MM.1S (cell line): ENCODE data around the gene PHLPP2.
"Not testable (repeated sequence)": the region's sequence is repeated elsewhere in the genome, so short reads cannot be mapped to it uniquely, and the experiment has no call there.

Experiments used
- DNase-seq: peaks from one replicate; pipeline ENCODE4 v3.0.0-alpha.2; 2015
- H2AFZ ChIP-seq: fragments of 300-600 bp; sonication (generic); 2 replicates; pipeline ENCODE4 v1.6.0; 2016; ENCODE audit warnings: antibody characterized with exemption, low read length
- H3F3A ChIP-seq: fragments of 300-600 bp; sonication (generic); 2 replicates; pipeline ENCODE4 v1.6.1; 2016; ENCODE audit warnings: mild to moderate bottlenecking, antibody characterized with exemption, low read length, moderate library complexity, mixed read lengths; ENCODE audit not compliant: insufficient read depth
- H3K27ac ChIP-seq: fragments of 300-600 bp; sonication (generic); 2 replicates; pipeline ENCODE4 v1.5.1; 2016; ENCODE audit warnings: mild to moderate bottlenecking, low read length
- H3K27me3 ChIP-seq: fragments of 300-600 bp; sonication (generic); replicated peaks from 2 replicates; pipeline ENCODE4 v1.6.0; 2016; ENCODE audit warnings: low read length; ENCODE audit not compliant: insufficient read depth
- H3K36me3 ChIP-seq: fragments of 300-600 bp; sonication (generic); replicated peaks from 2 replicates; pipeline ENCODE4 v1.6.1; 2016; ENCODE audit warnings: mild to moderate bottlenecking, low read length, mixed read lengths; ENCODE audit not compliant: insufficient read depth
- H3K4me1 ChIP-seq: fragments of 300-600 bp; sonication (generic); 2 replicates; pipeline ENCODE4 v1.6.1; 2016; ENCODE audit warnings: low read length, mixed read lengths
- H3K4me2 ChIP-seq: fragments of 300-600 bp; sonication (generic); 2 replicates; pipeline ENCODE4 v1.6.0; 2016; ENCODE audit warnings: low read depth, low read length
- H3K4me3 ChIP-seq: fragments of 300-600 bp; sonication (generic); 2 replicates; pipeline ENCODE4 v1.5.1; 2016; ENCODE audit warnings: low read length, mixed read lengths
- H3K79me2 ChIP-seq: fragments of 300-600 bp; sonication (generic); 2 replicates; pipeline ENCODE4 v1.6.1; 2016; ENCODE audit warnings: mixed run types, low read length, mixed read lengths
- H3K9ac ChIP-seq: fragments of 300-600 bp; sonication (generic); 2 replicates; pipeline ENCODE4 v1.6.1; 2016; ENCODE audit warnings: low read length, mixed read lengths
- H3K9me2 ChIP-seq: fragments of 300-600 bp; sonication (generic); replicated peaks from 2 replicates; pipeline ENCODE4 v1.6.1; 2016; ENCODE audit warnings: mild to moderate bottlenecking, low read length, mixed read lengths; ENCODE audit not compliant: insufficient read depth
- H3K9me3 ChIP-seq: fragments of 300-600 bp; sonication (generic); replicated peaks from 2 replicates; pipeline ENCODE4 v1.6.1; 2016; ENCODE audit warnings: mild to moderate bottlenecking, low read length, mixed read lengths; ENCODE audit not compliant: insufficient read depth
- H4K20me1 ChIP-seq: fragments of 300-600 bp; sonication (generic); 2 replicates; pipeline ENCODE4 v1.6.1; 2016; ENCODE audit warnings: mild to moderate bottlenecking, low read length, moderate library complexity, mixed read lengths; ENCODE audit not compliant: insufficient read depth
- CTCF ChIP-seq: fragments of 300-600 bp; sonication (generic); IDR thresholded peaks from 2 replicates; pipeline ENCODE4 v1.5.1; 2016; ENCODE audit warnings: antibody characterized with exemption, low read length, mixed read lengths
- EZH2 ChIP-seq: fragments of 300-600 bp; sonication (generic); optimal IDR thresholded peaks from 2 replicates; pipeline ENCODE3; 2017; ENCODE audit warnings: low read depth, mild to moderate bottlenecking, antibody characterized with exemption, low read length, mixed read lengths
- EZH2phosphoT487 ChIP-seq: fragments of 300-600 bp; sonication (generic); IDR thresholded peaks from 2 replicates; pipeline ENCODE4 v1.6.1; 2018; ENCODE audit warnings: antibody characterized with exemption, low read length

Gene PHLPP2

GRCh38 chr16:71600822-71601221 is 123.7 kb downstream of the PHLPP2 start:
- no peaks in the 10 kb centered on the region for H4K20me1 ChIP-seq
- H3F3A ChIP-seq: no peaks in the 10 kb centered on the region
- H3K4me1 ChIP-seq: no peaks in the 10 kb centered on the region
- no peak overlapping the region for H3K4me2 ChIP-seq
- no peaks in the 10 kb centered on the region for H3K9me3 ChIP-seq
- no peaks in the 10 kb centered on the region for H3K79me2 ChIP-seq
- no peak for TF ChIP-seq CTCF
- TF ChIP-seq EZH2phosphoT487: no peak
- TF ChIP-seq EZH2: no peak
- no peak overlapping the region for H3K9ac ChIP-seq
- H2AFZ ChIP-seq: no peak overlapping the region
- no peaks in the 10 kb centered on the region for H3K9me2 ChIP-seq
- H3K4me3 ChIP-seq: no peak overlapping the region
- DNase-seq: no peak
- no peaks in the 10 kb centered on the region for H3K27me3 ChIP-seq
- no peak overlapping the region for H3K27ac ChIP-seq
- H3K36me3 ChIP-seq: no peaks in the 10 kb centered on the region

GRCh38 chr16:71598426-71598825 is 126.1 kb downstream of the PHLPP2 start:
- not testable (repeated sequence) for H3K27ac ChIP-seq, H3K9ac ChIP-seq, H3K9me3 ChIP-seq, H3F3A ChIP-seq, H3K36me3 ChIP-seq, H3K4me2 ChIP-seq, H4K20me1 ChIP-seq, H3K9me2 ChIP-seq, H3K27me3 ChIP-seq, H3K4me3 ChIP-seq, H3K4me1 ChIP-seq, DNase-seq, H2AFZ ChIP-seq, H3K79me2 ChIP-seq

- not testable (repeated sequence) for H2AFZ ChIP-seq, H3K27ac ChIP-seq, H3K9me3 ChIP-seq, H3K27me3 ChIP-seq, H3K4me1 ChIP-seq, DNase-seq, H3K4me3 ChIP-seq, H3K9ac ChIP-seq, H3F3A ChIP-seq, H3K79me2 ChIP-seq, H3K9me2 ChIP-seq, H3K4me2 ChIP-seq, H4K20me1 ChIP-seq, H3K36me3 ChIP-seq
These were observed 129.1 kb downstream of the PHLPP2 start for GRCh38 chr16:71595340-71595826.
